ENCODE measurements around the gene TMEM231. TPM values are rescaled to one million over a fixed set of nuclear protein-coding genes. Genes with fewer than 3 reads are reported as not detected.
A peak's percentile ranks its signal among the peaks of the same experiment; 100 is the strongest.

Gene TMEM231
- total RNA-seq, 1 donor, result 2.5 TPM

GRCh38 chr16:75576384-75576811, 20.3 kb upstream of the TMEM231 start:
- Histone ChIP-seq H3K9me3 (ENCODE audit: low read depth, low read length) (no peaks in the 10 kb centered on the region), H3K4me3 (ENCODE audit: low read length) (no peak overlapping the region), H3K27me3 (ENCODE audit: insufficient read depth, low read length) (no peaks in the 10 kb centered on the region), H3K4me1 (ENCODE audit: insufficient read depth, low read length) (peaks cover 22% of the 10 kb centered on the region)

GRCh38 chr16:75575958-75576357, 19.9 kb upstream of the TMEM231 start:
- no peaks in the 10 kb centered on the region for H3K9me3 ChIP-seq (ENCODE audit: low read depth, low read length)
- H3K27me3 ChIP-seq (ENCODE audit: insufficient read depth, low read length), result no peaks in the 10 kb centered on the region
- H3K4me1 ChIP-seq (ENCODE audit: insufficient read depth, low read length), result peaks cover 26% of the 10 kb centered on the region
- no peak overlapping the region for H3K4me3 ChIP-seq (ENCODE audit: low read length)

GRCh38 chr16:75573955-75574354, 17.9 kb upstream of the TMEM231 start:
- Histone ChIP-seq H3K4me3 (ENCODE audit: low read length) (no peak overlapping the region), H3K4me1 (ENCODE audit: insufficient read depth, low read length) (peaks cover 46% of the 10 kb centered on the region), H3K27me3 (ENCODE audit: insufficient read depth, low read length) (no peaks in the 10 kb centered on the region), H3K9me3 (ENCODE audit: low read depth, low read length) (no peaks in the 10 kb centered on the region)

- H3K9me3 ChIP-seq (ENCODE audit: low read depth, low read length), result no peaks in the 10 kb centered on the region
- peaks cover 55% of the 10 kb centered on the region for H3K4me1 ChIP-seq (ENCODE audit: insufficient read depth, low read length)
- H3K4me3 ChIP-seq (ENCODE audit: low read length), result no peak overlapping the region
Observed at GRCh38 chr16:75572864-75573542, 17.0 kb upstream of the TMEM231 start.

GRCh38 chr16:75570396-75571065, 14.5 kb upstream of the TMEM231 start:
- H3K27me3 ChIP-seq (ENCODE audit: insufficient read depth, low read length), result no peaks in the 10 kb centered on the region
- no peaks in the 10 kb centered on the region for H3K9me3 ChIP-seq (ENCODE audit: low read depth, low read length)
- no peak overlapping the region for H3K4me3 ChIP-seq (ENCODE audit: low read length)
- H3K4me1 ChIP-seq (ENCODE audit: insufficient read depth, low read length), result peaks cover 73% of the 10 kb centered on the region

More at GRCh38 chr16:75572864-75573542, 17.0 kb upstream of the TMEM231 start:
- no peaks in the 10 kb centered on the region for H3K27me3 ChIP-seq (ENCODE audit: insufficient read depth, low read length)

GRCh38 chr16:75567911-75568310, 11.9 kb upstream of the TMEM231 start:
- Histone ChIP-seq H3K27me3 (ENCODE audit: insufficient read depth, low read length) (peaks cover 1% of the 10 kb centered on the region), H3K4me1 (ENCODE audit: insufficient read depth, low read length) (peaks cover 74% of the 10 kb centered on the region), H3K9me3 (ENCODE audit: low read depth, low read length) (no peaks in the 10 kb centered on the region), H3K4me3 (ENCODE audit: low read length) (no peak overlapping the region)

GRCh38 chr16:75566758-75567255, 10.8 kb upstream of the TMEM231 start:
- Histone ChIP-seq H3K27me3 (ENCODE audit: insufficient read depth, low read length) (peaks cover 3% of the 10 kb centered on the region), H3K4me3 (ENCODE audit: low read length) (peak overlapping the region; percentile 92), H3K4me1 (ENCODE audit: insufficient read depth, low read length) (peaks cover 63% of the 10 kb centered on the region), H3K9me3 (ENCODE audit: low read depth, low read length) (no peaks in the 10 kb centered on the region)

- Histone ChIP-seq H3K27me3 (ENCODE audit: insufficient read depth, low read length) (peaks cover 3% of the 10 kb centered on the region), H3K9me3 (ENCODE audit: low read depth, low read length) (no peaks in the 10 kb centered on the region), H3K4me1 (ENCODE audit: insufficient read depth, low read length) (peaks cover 57% of the 10 kb centered on the region), H3K4me3 (ENCODE audit: low read length) (peak within 1 kb of the TSS; percentile 92)
Observed at GRCh38 chr16:75566040-75566757, 10.1 kb upstream of the TMEM231 start, which contains the start of gene GABARAPL2. GABARAPL2 (plus strand) TSS chr16:75566379; CDS start chr16:75566487, 108 bp downstream.

- no peaks in the 10 kb centered on the region for H3K9me3 ChIP-seq (ENCODE audit: low read depth, low read length)
- H3K4me3 ChIP-seq (ENCODE audit: low read length), result peak overlapping the region; percentile 92
- peaks cover 51% of the 10 kb centered on the region for H3K4me1 ChIP-seq (ENCODE audit: insufficient read depth, low read length)
- peaks cover 3% of the 10 kb centered on the region for H3K27me3 ChIP-seq (ENCODE audit: insufficient read depth, low read length)
Observed at GRCh38 chr16:75565640-75566039, 9.6 kb upstream of the TMEM231 start.

GRCh38 chr16:75559564-75560372, 3.7 kb upstream of the TMEM231 start:
- Histone ChIP-seq H3K27me3 (ENCODE audit: insufficient read depth, low read length) (peaks cover 3% of the 10 kb centered on the region), H3K4me1 (ENCODE audit: insufficient read depth, low read length) (peaks cover 15% of the 10 kb centered on the region), H3K9me3 (ENCODE audit: low read depth, low read length) (no peaks in the 10 kb centered on the region), H3K4me3 (ENCODE audit: low read length) (no peak overlapping the region)

GRCh38 chr16:75558846-75559401, 2.9 kb upstream of the TMEM231 start:
- H3K4me1 ChIP-seq (ENCODE audit: insufficient read depth, low read length), result peaks cover 15% of the 10 kb centered on the region

GRCh38 chr16:75556431-75556950, 439 bp upstream of the TMEM231 start:
- Histone ChIP-seq H3K9me3 (ENCODE audit: low read depth, low read length) (no peaks in the 10 kb centered on the region), H3K27me3 (ENCODE audit: insufficient read depth, low read length) (no peaks in the 10 kb centered on the region), H3K4me3 (ENCODE audit: low read length) (peak overlapping the region; percentile 46), H3K4me1 (ENCODE audit: insufficient read depth, low read length) (peaks cover 15% of the 10 kb centered on the region)

More at GRCh38 chr16:75558846-75559401, 2.9 kb upstream of the TMEM231 start:
- Histone ChIP-seq H3K27me3 (ENCODE audit: insufficient read depth, low read length) (peaks cover 3% of the 10 kb centered on the region), H3K9me3 (ENCODE audit: low read depth, low read length) (no peaks in the 10 kb centered on the region), H3K4me3 (ENCODE audit: low read length) (no peak overlapping the region)

GRCh38 chr16:75555213-75555706, 792 bp downstream of the TMEM231 start:
- H3K27me3 ChIP-seq (ENCODE audit: insufficient read depth, low read length), result no peaks in the 10 kb centered on the region
- no peaks in the 10 kb centered on the region for H3K9me3 ChIP-seq (ENCODE audit: low read depth, low read length)
- H3K4me3 ChIP-seq (ENCODE audit: low read length), result peak overlapping the region; percentile 46
- H3K4me1 ChIP-seq (ENCODE audit: insufficient read depth, low read length), result peaks cover 17% of the 10 kb centered on the region

GRCh38 chr16:75552951-75553350, 3.1 kb downstream of the TMEM231 start:
- H3K27me3 ChIP-seq (ENCODE audit: insufficient read depth, low read length), result no peaks in the 10 kb centered on the region
- no peak overlapping the region for H3K4me3 ChIP-seq (ENCODE audit: low read length)
- no peaks in the 10 kb centered on the region for H3K9me3 ChIP-seq (ENCODE audit: low read depth, low read length)
- H3K4me1 ChIP-seq (ENCODE audit: insufficient read depth, low read length), result peaks cover 24% of the 10 kb centered on the region
